ENCODE results near the gene GPR39. TPM values are rescaled to one million over a fixed set of nuclear protein-coding genes. Genes with fewer than 3 reads are reported as not detected.

The GPR39 gene
- polyA plus RNA-seq, 2 of the 4 experiments (the other 2 are of a cell fraction) = 11.3 to 11.8 TPM

GRCh38 chr2:132680544-132680943 is 263.9 kb downstream of the GPR39 start:
- Histone ChIP-seq H3K9me3 (no peaks in the 10 kb centered on the region), H3K4me1 (peaks cover 9% of the 10 kb centered on the region; the same call in 1 of the 3 replicates), H3K4me3 (no peak overlapping the region), H3K4me2 (no peak overlapping the region), H3K27ac (no peak overlapping the region)
- ChIA-PET CTCF (interaction anchor here (0.7 to 1.6 kb wide), 3 partner anchors 13 to 491 kb away, joined by 3 to 4 read pairs (median 4); no protein-coding TSS in a partner anchor), POLR2A (no interaction called here)
- TF ChIP-seq RAD21 (conservative IDR thresholded peaks at IDR 0.05 in 1 of 2, IDR thresholded peaks at IDR 0.05 in 1 of 2) = no peak
- no peak for TF ChIP-seq E2F6 (IDR thresholded peaks at IDR 0.05; ENCODE audit: borderline replicate concordance, low read depth)
- TF ChIP-seq ZC3H11A (IDR thresholded peaks at IDR 0.05) = no peak
- TF ChIP-seq NFE2L2 (conservative IDR thresholded peaks at IDR 0.05; ENCODE audit: low read length) = no peak
- no peak for TF ChIP-seq ZFP36 (IDR thresholded peaks at IDR 0.05; ENCODE audit: borderline replicate concordance, partially characterized antibody)
- no peak for TF ChIP-seq BHLHE40 (IDR thresholded peaks at IDR 0.05; ENCODE audit: low read depth, low read length)
- TF ChIP-seq HES2 (IDR thresholded peaks at IDR 0.05) = no peak
- TF ChIP-seq KDM1A (IDR thresholded peaks at IDR 0.05; ENCODE audit: low read depth) = no peak
- no peak for TF ChIP-seq TFCP2L1 (CRISPR knock-in tag; IDR thresholded peaks at IDR 0.05)
- no peak for TF ChIP-seq CBX2 (IDR thresholded peaks at IDR 0.05; ENCODE audit: borderline replicate concordance, low read depth)
- TF ChIP-seq CTCF (IDR thresholded peaks at IDR 0.05) = no peak
- TF ChIP-seq HMGXB4 (CRISPR knock-in tag; IDR thresholded peaks at IDR 0.05; ENCODE audit: borderline replicate concordance) = no peak
- no peak for ATAC-seq
- DNase-seq (ENCODE audit: low read depth in 1 of 2, low spot score in 1 of 2) = no peak
- FAIRE-seq = no peak
- WGBS (ENCODE audit: missing lambda C conversion rate) = 53% methylated on average over 3 of the region's 3 CpGs

- H3K4me3 ChIP-seq = no peak overlapping the region
- no peak overlapping the region for H3K27ac ChIP-seq
- peaks cover 9% of the 10 kb centered on the region; the same call in 1 of the 3 replicates for H3K4me1 ChIP-seq
- DNase-seq (ENCODE audit: low read depth in 1 of 2, low spot score in 1 of 2) (no peak), FAIRE-seq (no peak), ATAC-seq (no peak)
- H3K4me2 ChIP-seq = no peak overlapping the region
- ChIA-PET CTCF (interaction anchor here (0.8 to 1.1 kb wide), 2 partner anchors 321 to 1162 kb away, joined by 3 read pairs; no protein-coding TSS in a partner anchor), POLR2A (no interaction called here)
- 8% methylated on average over 1 of the region's 1 CpG for WGBS (ENCODE audit: missing lambda C conversion rate)
- no peaks in the 10 kb centered on the region for H3K9me3 ChIP-seq
- no peak for TF ChIP-seq RAD21 (conservative IDR thresholded peaks at IDR 0.05 in 1 of 2, IDR thresholded peaks at IDR 0.05 in 1 of 2)
- TF ChIP-seq HDAC2 (IDR thresholded peaks at IDR 0.05) = no peak
- no peak for TF ChIP-seq SREBF2 (IDR thresholded peaks at IDR 0.05)
- no peak for TF ChIP-seq KDM5A (IDR thresholded peaks at IDR 0.05)
- TF ChIP-seq FOXS1 (CRISPR knock-in tag; IDR thresholded peaks at IDR 0.05) = no peak
These were observed 265.2 kb downstream of the GPR39 start for GRCh38 chr2:132681766-132682165.

- POLR2A ChIA-PET = no interaction called here
- FAIRE-seq (no peak), DNase-seq (ENCODE audit: low read depth in 1 of 2, low spot score in 1 of 2) (no peak), ATAC-seq (no peak)
- no peaks in the 10 kb centered on the region for H3K9me3 ChIP-seq
- WGBS (ENCODE audit: missing lambda C conversion rate) = 19% methylated on average over 1 of the region's 1 CpG
- H3K4me2 ChIP-seq = no peak overlapping the region
- H3K4me1 ChIP-seq = no peaks in the 10 kb centered on the region
- TF ChIP-seq REST (IDR thresholded peaks at IDR 0.05) (no peak), CBX8 (IDR thresholded peaks at IDR 0.05) (no peak), NR3C1 (IDR thresholded peaks at IDR 0.05) (no peak), FOSB (CRISPR knock-in tag; IDR thresholded peaks at IDR 0.05) (no peak), PHF8 (IDR thresholded peaks at IDR 0.05; ENCODE audit: borderline replicate concordance, low read depth) (no peak), RCOR1 (IDR thresholded peaks at IDR 0.05; ENCODE audit: low read depth, low read length) (no peak), MYC (IDR thresholded peaks at IDR 0.05; ENCODE audit: borderline replicate concordance, low read length) (no peak), RARB (CRISPR knock-in tag; IDR thresholded peaks at IDR 0.05) (no peak), POLR2AphosphoS2 (conservative IDR thresholded peaks at IDR 0.05; ENCODE audit: low read length) (no peak), HES2 (IDR thresholded peaks at IDR 0.05) (no peak)
- H3K4me3 ChIP-seq = no peak overlapping the region
- CTCF ChIA-PET = no interaction called here
- H3K27ac ChIP-seq = no peak overlapping the region
These were observed 274.2 kb downstream of the GPR39 start for GRCh38 chr2:132690664-132691303.

Data from A549 (cell line).